ENCODE measurements around the gene PLD5.
"Not testable (repeated sequence)": the region's sequence is repeated elsewhere in the genome, so short reads cannot be mapped to it uniquely, and the experiment has no call there.

The PLD5 gene

GRCh38 chr1:242058582-242058981 lies 465.9 kb downstream of the PLD5 start:
- not testable (repeated sequence) for DNase-seq (ENCODE audit: low spot score)

- not testable (repeated sequence) for DNase-seq (ENCODE audit: low spot score)
These were observed 466.3 kb downstream of the PLD5 start for GRCh38 chr1:242058181-242058580.

- DNase-seq (ENCODE audit: low spot score), result no peak
These were observed 466.8 kb downstream of the PLD5 start for GRCh38 chr1:242057745-242058115.

- no peak for DNase-seq (ENCODE audit: low spot score)
These were observed 467.3 kb downstream of the PLD5 start for GRCh38 chr1:242056988-242057744.

GRCh38 chr1:242055749-242056320 lies 468.7 kb downstream of the PLD5 start:
- DNase-seq (ENCODE audit: low spot score), result no peak

GRCh38 chr1:242043165-242043564 lies 481.3 kb downstream of the PLD5 start:
- DNase-seq (ENCODE audit: low spot score), result no peak

- no peak for DNase-seq (ENCODE audit: low spot score)
These were observed 490.1 kb downstream of the PLD5 start for GRCh38 chr1:242034392-242034791.

GRCh38 chr1:242033447-242033846 lies 491.1 kb downstream of the PLD5 start:
- DNase-seq (ENCODE audit: low spot score), result no peak

All from left forelimb (tissue), 1 donor.